SHP77 treated with DMSO at 0.1 percent for 48 hours (cell line): Measurements from ENCODE around the gene PCDHB16.
"Not testable (repeated sequence)": the region's sequence is repeated elsewhere in the genome, so short reads cannot be mapped to it uniquely, and the experiment has no call there.

Source experiments
- DNase-seq: peaks from one replicate; lab custom pipeline; 2025; lab: John Stamatoyannopoulos, UW

Gene PCDHB16

DNA sequence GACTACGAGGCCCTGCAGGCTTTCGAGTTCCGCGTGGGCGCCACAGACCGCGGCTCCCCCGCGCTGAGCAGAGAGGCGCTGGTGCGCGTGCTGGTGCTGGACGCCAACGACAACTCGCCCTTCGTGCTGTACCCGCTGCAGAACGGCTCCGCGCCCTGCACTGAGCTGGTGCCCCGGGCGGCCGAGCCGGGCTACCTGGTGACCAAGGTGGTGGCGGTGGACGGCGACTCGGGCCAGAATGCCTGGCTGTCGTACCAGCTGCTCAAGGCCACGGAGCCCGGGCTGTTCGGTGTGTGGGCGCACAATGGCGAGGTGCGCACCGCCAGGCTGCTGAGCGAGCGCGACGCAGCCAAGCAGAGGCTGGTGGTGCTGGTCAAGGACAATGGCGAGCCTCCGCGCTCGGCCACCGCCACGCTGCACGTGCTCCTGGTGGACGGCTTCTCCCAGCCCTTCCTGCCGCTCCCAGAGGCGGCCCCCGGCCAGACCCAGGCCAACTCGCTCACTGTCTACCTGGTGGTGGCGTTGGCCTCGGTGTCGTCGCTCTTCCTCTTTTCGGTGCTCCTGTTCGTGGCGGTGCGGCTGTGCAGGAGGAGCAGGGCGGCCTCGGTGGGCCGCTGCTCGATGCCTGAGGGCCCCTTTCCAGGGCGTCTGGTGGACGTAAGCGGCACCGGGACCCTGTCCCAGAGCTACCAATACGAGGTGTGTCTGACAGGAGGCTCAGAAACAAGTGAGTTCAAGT is 2.1 kb downstream of the PCDHB16 start:
- not testable (repeated sequence) for DNase-seq

DNA sequence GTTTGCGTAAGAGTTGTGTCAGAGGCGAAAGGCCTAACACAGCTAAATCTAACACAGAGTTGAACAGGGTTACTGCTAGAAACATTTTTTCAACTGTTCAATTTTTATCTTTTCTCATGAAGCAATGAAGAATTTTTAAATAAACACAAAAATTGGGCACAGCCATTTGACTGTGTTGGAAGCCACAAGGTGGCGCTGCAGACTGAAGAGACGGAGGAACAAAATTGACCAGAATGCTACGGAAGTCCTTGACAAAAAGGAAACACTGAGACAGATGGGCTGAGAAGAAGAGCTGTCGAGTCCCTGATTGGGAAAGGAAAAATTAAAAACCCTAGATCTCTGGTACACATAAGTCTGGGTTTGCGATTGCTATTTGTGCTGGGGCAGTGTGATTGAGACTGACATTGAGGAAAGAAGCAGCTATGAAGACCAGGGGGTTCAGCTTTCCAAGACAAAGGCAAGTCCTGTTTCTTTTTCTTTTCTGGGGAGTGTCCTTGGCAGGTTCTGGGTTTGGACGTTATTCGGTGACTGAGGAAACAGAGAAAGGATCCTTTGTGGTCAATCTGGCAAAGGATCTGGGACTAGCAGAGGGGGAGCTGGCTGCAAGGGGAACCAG is 4.8 kb downstream of the PCDHB16 start, which contains the start of gene PCDHB9:
Gene PCDHB9 (plus strand): TSS at position 265 of the 616 bp plus-strand sequence. CDS start 158 bp downstream, at position 423.
- DNase-seq: no peak

DNA sequence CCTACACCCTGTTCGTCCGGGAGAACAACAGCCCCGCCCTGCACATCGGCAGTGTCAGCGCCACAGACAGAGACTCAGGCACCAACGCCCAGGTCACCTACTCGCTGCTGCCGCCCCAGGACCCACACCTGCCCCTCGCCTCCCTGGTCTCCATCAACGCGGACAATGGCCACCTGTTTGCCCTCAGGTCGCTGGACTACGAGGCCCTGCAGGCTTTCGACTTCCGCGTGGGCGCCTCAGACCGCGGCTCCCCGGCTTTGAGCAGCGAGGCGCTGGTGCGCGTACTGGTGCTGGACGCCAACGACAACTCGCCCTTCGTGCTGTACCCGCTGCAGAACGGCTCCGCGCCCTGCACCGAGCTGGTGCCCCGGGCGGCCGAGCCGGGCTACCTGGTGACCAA is 6.5 kb downstream of the PCDHB16 start:
- DNase-seq: not testable (repeated sequence)

DNA sequence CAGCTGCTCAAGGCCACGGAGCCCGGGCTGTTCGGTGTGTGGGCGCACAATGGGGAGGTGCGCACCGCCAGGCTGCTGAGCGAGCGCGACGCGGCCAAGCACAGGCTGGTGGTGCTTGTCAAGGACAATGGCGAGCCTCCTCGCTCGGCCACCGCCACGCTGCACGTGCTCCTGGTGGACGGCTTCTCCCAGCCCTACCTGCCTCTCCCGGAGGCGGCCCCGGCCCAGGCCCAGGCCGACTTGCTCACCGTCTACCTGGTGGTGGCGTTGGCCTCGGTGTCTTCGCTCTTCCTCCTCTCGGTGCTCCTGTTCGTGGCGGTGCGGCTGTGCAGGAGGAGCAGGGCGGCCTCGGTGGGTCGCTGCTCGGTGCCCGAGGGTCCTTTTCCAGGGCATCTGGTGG is 6.9 kb downstream of the PCDHB16 start:
- DNase-seq: not testable (repeated sequence)

DNA sequence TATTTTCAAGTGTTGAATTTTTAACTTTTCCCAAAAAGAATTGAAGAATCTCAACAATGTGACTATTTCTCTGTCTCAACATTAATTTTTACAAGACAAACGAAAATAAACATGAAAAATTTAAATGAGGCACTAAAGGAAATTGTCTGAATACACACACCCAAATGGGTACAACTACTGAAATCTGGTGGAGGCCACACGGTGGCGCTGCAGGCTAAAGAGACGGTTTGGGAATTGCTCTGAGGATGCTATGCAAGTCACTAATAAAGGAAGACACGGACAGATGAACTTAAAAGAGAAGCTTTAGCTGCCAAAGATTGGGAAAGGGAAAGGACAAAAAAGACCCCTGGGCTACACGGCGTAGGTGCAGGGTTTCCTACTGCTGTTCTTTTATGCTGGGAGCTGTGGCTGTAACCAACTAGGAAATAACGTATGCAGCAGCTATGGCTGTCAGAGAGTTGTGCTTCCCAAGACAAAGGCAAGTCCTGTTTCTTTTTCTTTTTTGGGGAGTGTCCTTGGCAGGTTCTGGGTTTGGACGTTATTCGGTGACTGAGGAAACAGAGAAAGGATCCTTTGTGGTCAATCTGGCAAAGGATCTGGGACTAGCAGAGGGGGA is 10.0 kb downstream of the PCDHB16 start, which contains the start of gene PCDHB10:
Gene PCDHB10 (plus strand): TSS at position 244 of the 616 bp plus-strand sequence. CDS start 200 bp downstream, at position 444.
- no peak for DNase-seq

DNA sequence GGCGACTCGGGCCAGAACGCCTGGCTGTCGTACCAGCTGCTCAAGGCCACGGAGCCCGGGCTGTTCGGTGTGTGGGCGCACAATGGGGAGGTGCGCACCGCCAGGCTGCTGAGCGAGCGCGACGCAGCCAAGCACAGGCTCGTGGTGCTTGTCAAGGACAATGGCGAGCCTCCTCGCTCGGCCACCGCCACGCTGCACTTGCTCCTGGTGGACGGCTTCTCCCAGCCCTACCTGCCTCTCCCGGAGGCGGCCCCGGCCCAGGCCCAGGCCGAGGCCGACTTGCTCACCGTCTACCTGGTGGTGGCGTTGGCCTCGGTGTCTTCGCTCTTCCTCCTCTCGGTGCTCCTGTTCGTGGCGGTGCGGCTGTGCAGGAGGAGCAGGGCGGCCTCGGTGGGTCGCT is 12.1 kb downstream of the PCDHB16 start:
- not testable (repeated sequence) for DNase-seq

DNA sequence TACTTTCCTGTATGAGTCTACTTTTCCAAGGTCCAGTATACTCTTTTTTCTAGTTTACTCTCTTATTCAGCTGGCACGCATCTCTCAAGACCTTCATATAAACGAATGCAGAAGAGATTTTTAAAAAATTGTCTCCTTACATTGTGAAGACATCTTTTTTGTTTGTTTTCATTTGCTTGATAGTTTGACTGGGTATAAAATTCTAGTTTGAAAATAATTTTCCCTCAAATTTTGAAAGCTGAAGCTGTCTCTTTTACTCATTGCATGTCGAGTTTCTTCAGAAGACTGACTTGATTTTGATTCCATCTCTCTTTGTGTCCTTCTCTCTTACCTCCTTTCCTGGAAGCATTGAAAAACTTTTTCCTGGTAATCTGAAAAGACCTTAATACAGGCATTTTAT is 14.2 kb downstream of the PCDHB16 start:
- no peak for DNase-seq

DNA sequence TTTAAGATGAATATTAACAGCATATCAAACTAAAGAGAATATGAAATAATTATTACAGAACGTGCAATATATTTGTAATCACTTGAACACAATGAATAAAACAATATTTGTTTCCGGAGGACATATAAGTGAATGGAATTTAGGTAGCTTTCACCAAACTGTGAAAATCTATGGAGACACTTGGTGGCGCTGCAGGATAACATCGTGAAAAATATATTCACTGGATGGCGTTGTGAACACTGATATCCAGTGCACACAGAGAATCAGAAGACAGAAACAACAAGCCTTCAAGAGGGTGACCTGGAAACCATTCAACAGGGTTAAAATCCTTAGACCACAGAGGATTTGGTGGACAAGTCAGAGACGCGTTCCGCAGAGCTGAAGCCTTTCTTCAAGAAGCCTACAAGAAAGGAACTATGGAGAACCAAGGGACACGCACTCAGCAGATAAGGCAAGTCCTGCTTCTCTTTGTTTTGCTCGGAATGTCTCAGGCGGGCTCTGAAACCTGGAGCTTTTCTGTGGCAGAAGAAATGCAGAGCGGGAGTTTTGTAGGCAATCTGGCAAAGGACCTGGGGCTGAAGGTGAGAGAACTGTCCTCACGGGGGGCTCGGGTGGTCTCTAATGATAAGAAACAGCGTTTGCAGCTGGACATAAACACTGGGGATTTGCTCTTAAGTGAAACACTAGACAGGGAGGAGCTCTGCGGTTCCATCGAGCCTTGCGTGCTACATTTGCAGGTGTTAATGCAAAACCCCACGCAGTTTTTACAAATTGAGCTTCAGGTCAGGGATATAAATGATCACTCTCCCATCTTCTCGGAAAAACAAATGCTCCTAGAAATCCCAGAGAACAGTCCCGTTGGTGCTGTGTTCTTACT is 17.4 kb downstream of the PCDHB16 start, which contains the start of gene PCDHB11:
Gene PCDHB11 (plus strand): TSS at position 269 of the 877 bp plus-strand sequence. CDS start 148 bp downstream, at position 417.
- DNase-seq: peak; percentile 30

DNA sequence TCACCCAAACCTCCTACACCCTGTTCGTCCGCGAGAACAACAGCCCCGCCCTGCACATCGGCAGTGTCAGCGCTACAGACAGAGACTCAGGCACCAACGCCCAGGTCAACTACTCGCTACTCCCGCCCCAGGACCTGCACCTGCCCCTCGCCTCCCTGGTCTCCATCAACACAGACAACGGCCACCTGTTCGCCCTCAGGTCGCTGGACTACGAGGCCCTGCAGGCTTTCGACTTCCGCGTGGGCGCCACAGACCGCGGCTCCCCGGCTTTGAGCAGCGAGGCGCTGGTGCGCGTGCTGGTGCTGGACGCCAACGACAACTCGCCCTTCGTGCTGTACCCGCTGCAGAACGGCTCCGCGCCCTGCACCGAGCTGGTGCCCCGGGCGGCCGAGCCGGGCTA is 18.9 kb downstream of the PCDHB16 start:
- DNase-seq: not testable (repeated sequence)

DNA sequence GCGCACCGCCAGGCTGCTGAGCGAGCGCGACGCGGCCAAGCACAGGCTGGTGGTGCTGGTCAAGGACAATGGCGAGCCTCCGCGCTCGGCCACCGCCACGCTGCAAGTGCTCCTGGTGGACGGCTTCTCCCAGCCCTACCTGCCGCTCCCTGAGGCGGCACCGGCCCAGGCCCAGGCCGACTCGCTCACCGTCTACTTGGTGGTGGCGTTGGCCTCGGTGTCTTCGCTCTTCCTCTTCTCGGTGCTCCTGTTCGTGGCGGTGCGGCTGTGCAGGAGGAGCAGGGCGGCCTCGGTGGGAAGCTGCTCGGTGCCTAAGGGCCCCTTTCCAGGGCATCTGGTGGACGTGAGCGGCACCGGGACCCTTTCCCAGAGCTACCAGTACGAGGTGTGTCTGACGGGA is 19.5 kb downstream of the PCDHB16 start:
- not testable (repeated sequence) for DNase-seq

DNA sequence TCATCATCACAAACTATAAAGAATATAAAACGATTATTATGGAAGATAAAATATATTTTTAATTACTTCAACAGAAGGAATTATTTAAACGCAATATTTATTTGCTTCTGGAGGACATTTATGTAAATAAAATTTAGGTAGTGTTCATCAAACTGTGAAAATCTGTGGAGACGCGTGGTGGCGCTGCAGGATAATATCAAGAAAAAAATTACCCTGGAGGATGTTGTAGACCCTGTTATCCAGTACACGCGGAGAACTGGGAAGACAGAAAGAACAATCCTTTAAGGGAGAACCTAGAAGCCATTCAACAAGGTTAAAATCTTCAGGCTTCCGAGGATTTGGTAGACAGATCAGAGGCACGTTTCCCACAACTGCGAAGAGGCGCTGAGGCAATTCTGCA is 26.3 kb downstream of the PCDHB16 start, which contains the start of gene PCDHB12:
Gene PCDHB12 (plus strand): TSS at position 242 of the 400 bp plus-strand sequence. CDS start 189 bp downstream, outside the sequence.
- DNase-seq: no peak

DNA sequence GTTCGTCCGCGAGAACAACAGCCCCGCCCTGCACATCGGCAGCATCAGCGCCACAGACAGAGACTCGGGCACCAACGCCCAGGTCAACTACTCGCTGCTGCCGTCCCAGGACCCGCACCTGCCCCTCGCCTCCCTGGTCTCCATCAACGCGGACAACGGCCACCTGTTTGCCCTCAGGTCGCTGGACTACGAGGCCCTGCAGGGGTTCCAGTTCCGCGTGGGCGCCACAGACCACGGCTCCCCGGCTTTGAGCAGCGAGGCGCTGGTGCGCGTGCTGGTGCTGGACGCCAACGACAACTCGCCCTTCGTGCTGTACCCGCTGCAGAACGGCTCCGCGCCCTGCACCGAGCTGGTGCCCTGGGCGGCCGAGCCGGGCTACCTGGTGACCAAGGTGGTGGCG is 28.1 kb downstream of the PCDHB16 start:
- DNase-seq: not testable (repeated sequence)

DNA sequence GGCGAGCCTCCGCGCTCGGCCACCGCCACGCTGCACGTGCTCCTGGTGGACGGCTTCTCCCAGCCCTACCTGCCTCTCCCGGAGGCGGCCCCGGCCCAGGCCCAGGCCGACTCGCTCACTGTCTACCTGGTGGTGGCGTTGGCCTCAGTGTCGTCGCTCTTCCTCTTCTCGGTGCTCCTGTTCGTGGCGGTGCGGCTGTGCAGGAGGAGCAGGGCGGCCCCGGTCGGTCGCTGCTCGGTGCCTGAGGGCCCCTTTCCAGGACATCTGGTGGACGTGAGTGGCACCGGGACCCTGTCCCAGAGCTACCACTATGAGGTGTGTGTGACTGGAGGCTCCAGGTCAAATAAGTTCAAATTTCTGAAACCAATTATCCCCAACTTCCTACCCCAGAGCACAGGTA is 28.7 kb downstream of the PCDHB16 start:
- not testable (repeated sequence) for DNase-seq

DNA sequence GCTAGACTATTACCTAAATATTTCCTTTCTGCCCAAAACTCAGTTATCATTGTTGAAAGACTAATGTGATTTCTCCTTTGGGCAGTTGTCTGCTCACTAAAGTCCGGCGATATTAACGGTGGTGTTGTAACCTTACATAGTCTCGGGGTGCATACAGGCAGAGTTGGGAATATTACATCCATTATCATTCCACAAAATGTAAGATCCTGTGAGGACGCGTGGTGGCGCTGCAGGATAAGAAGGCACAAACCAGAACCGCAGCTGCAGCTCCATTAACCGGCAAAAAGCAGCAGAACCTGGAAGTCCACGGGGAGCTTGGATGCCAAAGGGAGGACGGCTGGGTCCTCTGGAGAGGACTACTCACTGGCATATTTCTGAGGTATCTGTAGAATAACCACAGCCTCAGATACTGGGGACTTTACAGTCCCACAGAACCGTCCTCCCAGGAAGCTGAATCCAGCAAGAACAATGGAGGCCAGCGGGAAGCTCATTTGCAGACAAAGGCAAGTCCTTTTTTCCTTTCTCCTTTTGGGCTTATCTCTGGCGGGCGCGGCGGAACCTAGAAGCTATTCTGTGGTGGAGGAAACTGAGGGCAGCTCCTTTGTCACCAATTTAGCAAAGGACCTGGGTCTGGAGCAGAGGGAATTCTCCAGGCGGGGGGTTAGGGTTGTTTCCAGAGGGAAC is 31.6 kb downstream of the PCDHB16 start, which contains the start of gene PCDHB13:
Gene PCDHB13 (plus strand): TSS at position 264 of the 684 bp plus-strand sequence. CDS start 205 bp downstream, at position 469.
- DNase-seq: peak; percentile 36

DNA sequence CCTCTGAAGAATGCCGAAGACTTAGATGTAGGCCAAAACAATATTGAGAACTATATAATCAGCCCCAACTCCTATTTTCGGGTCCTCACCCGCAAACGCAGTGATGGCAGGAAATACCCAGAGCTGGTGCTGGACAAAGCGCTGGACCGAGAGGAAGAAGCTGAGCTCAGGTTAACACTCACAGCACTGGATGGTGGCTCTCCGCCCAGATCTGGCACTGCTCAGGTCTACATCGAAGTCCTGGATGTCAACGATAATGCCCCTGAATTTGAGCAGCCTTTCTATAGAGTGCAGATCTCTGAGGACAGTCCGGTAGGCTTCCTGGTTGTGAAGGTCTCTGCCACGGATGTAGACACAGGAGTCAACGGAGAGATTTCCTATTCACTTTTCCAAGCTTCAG is 32.4 kb downstream of the PCDHB16 start:
- not testable (repeated sequence) for DNase-seq

DNA sequence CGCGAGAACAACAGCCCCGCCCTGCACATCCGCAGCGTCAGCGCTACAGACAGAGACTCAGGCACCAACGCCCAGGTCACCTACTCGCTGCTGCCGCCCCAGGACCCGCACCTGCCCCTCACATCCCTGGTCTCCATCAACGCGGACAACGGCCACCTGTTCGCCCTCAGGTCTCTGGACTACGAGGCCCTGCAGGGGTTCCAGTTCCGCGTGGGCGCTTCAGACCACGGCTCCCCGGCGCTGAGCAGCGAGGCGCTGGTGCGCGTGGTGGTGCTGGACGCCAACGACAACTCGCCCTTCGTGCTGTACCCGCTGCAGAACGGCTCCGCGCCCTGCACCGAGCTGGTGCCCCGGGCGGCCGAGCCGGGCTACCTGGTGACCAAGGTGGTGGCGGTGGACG is 33.3 kb downstream of the PCDHB16 start:
- DNase-seq: not testable (repeated sequence)

DNA sequence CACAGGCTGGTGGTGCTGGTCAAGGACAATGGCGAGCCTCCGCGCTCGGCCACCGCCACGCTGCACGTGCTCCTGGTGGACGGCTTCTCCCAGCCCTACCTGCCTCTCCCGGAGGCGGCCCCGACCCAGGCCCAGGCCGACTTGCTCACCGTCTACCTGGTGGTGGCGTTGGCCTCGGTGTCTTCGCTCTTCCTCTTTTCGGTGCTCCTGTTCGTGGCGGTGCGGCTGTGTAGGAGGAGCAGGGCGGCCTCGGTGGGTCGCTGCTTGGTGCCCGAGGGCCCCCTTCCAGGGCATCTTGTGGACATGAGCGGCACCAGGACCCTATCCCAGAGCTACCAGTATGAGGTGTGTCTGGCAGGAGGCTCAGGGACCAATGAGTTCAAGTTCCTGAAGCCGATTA is 33.8 kb downstream of the PCDHB16 start:
- not testable (repeated sequence) for DNase-seq

DNA sequence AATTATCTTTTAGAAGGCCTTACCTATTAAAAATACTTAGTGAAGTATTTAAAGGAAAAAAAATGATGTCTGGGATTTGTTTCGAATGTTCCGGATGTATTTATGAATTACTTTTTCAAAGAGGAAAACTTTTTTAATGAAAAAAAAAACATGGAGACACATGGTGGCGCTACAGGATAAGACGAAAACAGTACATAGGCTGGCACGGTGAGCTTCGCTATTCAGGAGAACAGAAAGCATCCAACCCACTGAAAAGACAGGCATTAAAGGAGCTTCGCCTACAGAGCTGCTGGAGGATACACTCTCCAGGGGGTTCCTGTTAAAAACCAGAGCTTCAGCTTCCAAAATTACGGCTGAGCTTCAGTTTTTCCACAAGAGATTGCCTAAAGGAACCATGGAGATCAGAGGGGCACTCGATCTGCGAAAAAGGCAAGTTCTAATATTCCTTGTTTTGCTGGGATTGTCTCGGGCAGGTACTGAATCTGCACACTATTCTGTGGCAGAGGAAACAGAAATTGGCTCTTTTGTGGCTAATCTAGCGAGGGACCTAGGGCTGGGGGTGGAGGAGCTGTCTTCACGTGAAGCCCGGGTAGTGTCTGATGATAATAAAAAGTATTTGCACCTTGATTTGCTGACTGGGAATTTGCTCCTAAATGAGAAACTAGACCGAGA is 41.1 kb downstream of the PCDHB16 start, which contains the start of gene PCDHB14:
Gene PCDHB14 (plus strand): TSS at position 232 of the 672 bp plus-strand sequence. CDS start 163 bp downstream, at position 395.
- DNase-seq: peak; percentile 68

DNA sequence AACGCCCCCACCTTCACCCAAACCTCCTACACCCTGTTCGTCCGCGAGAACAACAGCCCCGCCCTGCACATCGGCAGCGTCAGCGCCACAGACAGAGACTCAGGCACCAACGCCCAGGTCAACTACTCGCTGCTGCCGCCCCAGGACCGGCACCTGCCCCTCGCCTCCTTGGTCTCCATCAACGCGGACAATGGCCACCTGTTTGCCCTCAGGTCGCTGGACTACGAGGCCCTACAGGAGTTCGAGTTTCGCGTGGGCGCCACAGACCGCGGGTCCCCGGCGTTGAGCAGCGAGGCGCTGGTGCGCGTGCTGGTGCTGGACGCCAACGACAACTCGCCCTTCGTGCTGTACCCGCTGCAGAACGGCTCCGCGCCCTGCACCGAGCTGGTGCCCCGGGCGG is 42.7 kb downstream of the PCDHB16 start:
- DNase-seq: not testable (repeated sequence)

DNA sequence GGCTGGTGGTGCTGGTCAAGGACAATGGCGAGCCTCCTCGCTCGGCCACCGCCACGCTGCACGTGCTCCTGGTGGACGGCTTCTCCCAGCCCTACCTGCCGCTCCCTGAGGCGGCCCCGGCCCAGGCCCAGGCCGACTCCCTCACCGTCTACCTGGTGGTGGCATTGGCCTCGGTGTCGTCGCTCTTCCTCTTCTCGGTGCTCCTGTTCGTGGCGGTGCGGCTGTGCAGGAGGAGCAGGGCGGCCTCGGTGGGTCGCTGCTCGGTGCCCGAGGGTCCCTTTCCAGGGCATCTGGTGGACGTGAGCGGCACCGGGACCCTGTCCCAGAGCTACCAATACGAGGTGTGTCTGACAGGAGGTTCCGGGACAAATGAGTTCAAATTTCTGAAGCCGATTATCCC is 43.2 kb downstream of the PCDHB16 start:
- not testable (repeated sequence) for DNase-seq
